ENCODE measurements around the gene BET1L. TPM values are rescaled to one million over a fixed set of nuclear protein-coding genes. Genes with fewer than 3 reads are reported as not detected.

Gene BET1L
- total and polyA plus RNA-seq, 12 donors = 16.2 to 89.7 (median 45.5) TPM

- no peak overlapping the region for H3K4me3 ChIP-seq
- WGBS, 4 donors = 91 to 93% (median 92%) methylated on average over 17 to 29 of the region's 29 CpGs
- H3K27me3 ChIP-seq = no peaks in the 10 kb centered on the region
- peak in 2 of 7 donors; percentile 8 to 40 for DNase-seq
- intact Hi-C loops (cut with DNase I) = no loop called here
- no peaks in the 10 kb centered on the region for H3K9me3 ChIP-seq (replicated peaks in 1 of 3)
- H3K27ac ChIP-seq = no peak overlapping the region
- no peak for TF ChIP-seq POLR2A (IDR thresholded peaks at IDR 0.05)
- TF ChIP-seq, protein P1, sequence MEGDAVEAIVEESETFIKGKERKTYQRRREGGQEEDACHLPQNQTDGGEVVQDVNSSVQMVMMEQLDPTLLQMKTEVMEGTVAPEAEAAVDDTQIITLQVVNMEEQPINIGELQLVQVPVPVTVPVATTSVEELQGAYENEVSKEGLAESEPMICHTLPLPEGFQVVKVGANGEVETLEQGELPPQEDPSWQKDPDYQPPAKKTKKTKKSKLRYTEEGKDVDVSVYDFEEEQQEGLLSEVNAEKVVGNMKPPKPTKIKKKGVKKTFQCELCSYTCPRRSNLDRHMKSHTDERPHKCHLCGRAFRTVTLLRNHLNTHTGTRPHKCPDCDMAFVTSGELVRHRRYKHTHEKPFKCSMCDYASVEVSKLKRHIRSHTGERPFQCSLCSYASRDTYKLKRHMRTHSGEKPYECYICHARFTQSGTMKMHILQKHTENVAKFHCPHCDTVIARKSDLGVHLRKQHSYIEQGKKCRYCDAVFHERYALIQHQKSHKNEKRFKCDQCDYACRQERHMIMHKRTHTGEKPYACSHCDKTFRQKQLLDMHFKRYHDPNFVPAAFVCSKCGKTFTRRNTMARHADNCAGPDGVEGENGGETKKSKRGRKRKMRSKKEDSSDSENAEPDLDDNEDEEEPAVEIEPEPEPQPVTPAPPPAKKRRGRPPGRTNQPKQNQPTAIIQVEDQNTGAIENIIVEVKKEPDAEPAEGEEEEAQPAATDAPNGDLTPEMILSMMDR (IDR thresholded peaks at IDR 0.05) = no peak
- peaks cover 0 to 14% of the 10 kb centered on the region in 2 donors for H3K36me3 ChIP-seq (replicated peaks in 1 of 2)
- no peaks in the 10 kb centered on the region for H3K4me1 ChIP-seq (replicated peaks in 1 of 2)
These were observed 11.8 kb upstream of the BET1L start for GRCh38 chr11:218815-219593.

- H3K27me3 ChIP-seq = no peaks in the 10 kb centered on the region
- no peaks in the 10 kb centered on the region for H3K9me3 ChIP-seq (replicated peaks in 1 of 3)
- H3K4me1 ChIP-seq (replicated peaks in 1 of 2) = no peaks in the 10 kb centered on the region
- no peak overlapping the region for H3K4me3 ChIP-seq
- no peak overlapping the region for H3K27ac ChIP-seq
- WGBS, 4 donors = 93 to 97% (median 95%) methylated on average over 3 of the region's 3 CpGs
- no peak for TF ChIP-seq POLR2A (IDR thresholded peaks at IDR 0.05)
- TF ChIP-seq, protein P1 (IDR thresholded peaks at IDR 0.05) = no peak
- DNase-seq = peak in 2 of 7 donors; percentile 5 to 34
- H3K36me3 ChIP-seq (replicated peaks in 1 of 2) = peaks cover 0 to 27% of the 10 kb centered on the region in 2 donors
- intact Hi-C loops (cut with DNase I) = no loop called here
These were observed 10.5 kb upstream of the BET1L start for GRCh38 chr11:217704-218103.

DNA sequence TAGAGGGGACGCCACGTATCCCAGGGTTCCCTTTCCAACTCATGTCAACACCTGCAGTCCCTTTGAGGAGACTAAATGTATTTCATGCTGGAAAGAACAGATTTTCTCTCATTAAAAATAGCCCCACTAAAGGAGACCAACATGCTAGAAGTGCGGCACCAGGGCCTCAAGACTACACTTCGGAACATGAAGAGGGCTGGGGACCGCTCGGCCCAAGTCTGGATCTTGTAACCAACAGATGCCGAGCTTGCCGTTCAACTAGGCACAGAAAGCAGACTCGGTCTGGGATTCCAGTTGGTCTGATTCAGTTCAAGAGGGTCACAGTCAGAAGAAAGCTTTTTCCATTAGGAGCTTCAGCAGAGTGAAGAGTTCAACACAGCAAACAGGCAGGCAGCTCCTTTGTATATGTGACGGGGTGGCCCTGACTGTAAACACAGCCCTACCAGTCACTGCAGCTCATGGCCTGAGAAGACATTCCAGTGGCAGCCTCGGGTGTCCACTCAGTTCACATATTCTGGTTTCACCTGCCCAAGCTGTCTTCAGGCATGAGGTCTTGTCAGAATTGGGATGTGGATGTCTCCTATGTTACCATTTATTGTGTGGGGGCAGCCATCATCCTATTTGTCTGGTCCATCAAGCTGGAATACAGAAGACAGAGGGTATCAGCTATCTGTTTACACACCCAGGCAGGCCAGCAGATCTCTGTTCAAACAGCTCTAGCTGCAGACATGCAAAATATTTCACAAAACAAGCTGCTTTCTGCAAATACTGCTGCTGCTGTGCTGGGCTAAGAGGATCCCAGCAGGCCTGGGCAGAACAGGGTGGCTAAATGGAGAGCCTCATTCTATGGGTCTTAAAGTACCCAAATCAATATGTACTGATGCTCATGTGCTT is 9.1 kb upstream of the BET1L start:
- H3K27ac ChIP-seq = no peak overlapping the region
- peaks cover 0 to 41% of the 10 kb centered on the region in 2 donors for H3K36me3 ChIP-seq (replicated peaks in 1 of 2)
- intact Hi-C loops (cut with DNase I) = no loop called here

More for the DNA sequence above, 9.1 kb upstream of the BET1L start:
- DNase-seq = peak in 4 of 7 donors; percentile 5 to 37 (median 14)
- Histone ChIP-seq H3K4me1 (replicated peaks in 1 of 2) (no peaks in the 10 kb centered on the region), H3K9me3 (replicated peaks in 1 of 3) (no peaks in the 10 kb centered on the region), H3K27me3 (no peaks in the 10 kb centered on the region), H3K4me3 (no peak overlapping the region)
- no peak for TF ChIP-seq POLR2A (IDR thresholded peaks at IDR 0.05)
- TF ChIP-seq, protein P1 (IDR thresholded peaks at IDR 0.05) = no peak
- WGBS, 4 donors = 88 to 92% (median 90%) methylated on average over 4 to 11 of the region's 11 CpGs
